Measurements from ENCODE around the gene G6PC3. TPM values are rescaled to one million over a fixed set of nuclear protein-coding genes. Genes with fewer than 3 reads are reported as not detected.

Gene G6PC3
- total and polyA plus RNA-seq, 4 donors, result 6.7 to 15.1 (median 8.3) TPM

DNA sequence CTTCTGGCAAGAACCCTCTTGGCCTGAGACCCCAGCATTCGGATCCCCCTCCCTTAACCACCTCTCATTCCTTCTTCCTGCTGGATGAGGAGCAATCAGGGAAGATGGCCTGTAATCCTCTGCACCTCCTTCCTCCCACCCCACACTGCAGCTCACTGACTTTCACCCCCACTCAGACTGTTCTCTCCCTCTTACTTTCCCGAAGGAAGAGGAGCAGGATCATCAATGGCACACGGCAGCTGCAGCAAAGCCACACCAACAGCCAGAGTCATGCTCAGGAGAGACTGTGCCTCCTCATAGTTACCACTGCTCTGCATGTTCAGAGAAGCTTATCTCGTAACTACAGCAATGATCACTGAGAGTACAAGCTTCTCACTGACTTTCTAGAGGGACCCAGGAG is 45.7 kb upstream of the G6PC3 start:
- H3K4me1 ChIP-seq (ENCODE audit: control insufficient read depth in 4 of 4, insufficient read depth in 4 of 4, low read length in 3 of 4), result peaks cover 2 to 15% (median 9%) of the 10 kb centered on the region in 4 donors
- no peak overlapping the region for H3K27ac ChIP-seq (ENCODE audit: low read depth in 1 of 2, low read length in 2 of 2)
- no peaks in the 10 kb centered on the region for H3K9me3 ChIP-seq (ENCODE audit: control insufficient read depth in 4 of 4, low read length in 3 of 4)
- no peak overlapping the region for H3K4me3 ChIP-seq (ENCODE audit: low read depth in 1 of 3, low read length in 3 of 3)
- DNase-seq (ENCODE audit: low spot score), result no peak
- H3K36me3 ChIP-seq (ENCODE audit: control insufficient read depth in 4 of 4, insufficient read depth in 3 of 4, low read depth in 1 of 4, low read length in 3 of 4), result peaks cover 0 to 6% (median 1%) of the 10 kb centered on the region in 4 donors
- no peaks in the 10 kb centered on the region for H3K27me3 ChIP-seq (ENCODE audit: control insufficient read depth in 4 of 4, insufficient read depth in 4 of 4, low read length in 3 of 4)
- no peak overlapping the region for H3K9ac ChIP-seq (ENCODE audit: low read depth in 1 of 2, low read length in 2 of 2)
- TF ChIP-seq YY1 (IDR thresholded peaks at IDR 0.05) (no peak), HNF4G (IDR thresholded peaks at IDR 0.05) (no peak), FOXA2 (IDR thresholded peaks at IDR 0.05) (no peak), SP1 (IDR thresholded peaks at IDR 0.05) (no peak), GABPA (IDR thresholded peaks at IDR 0.05 in 1 of 2, conservative IDR thresholded peaks at IDR 0.05 in 1 of 2) (no peak), HNF4A (conservative IDR thresholded peaks at IDR 0.05) (no peak), FOXA1 (IDR thresholded peaks at IDR 0.05) (no peak), TAF1 (conservative IDR thresholded peaks at IDR 0.05) (no peak), JUND (IDR thresholded peaks at IDR 0.05) (no peak)
- TF ChIP-seq, protein P1, sequence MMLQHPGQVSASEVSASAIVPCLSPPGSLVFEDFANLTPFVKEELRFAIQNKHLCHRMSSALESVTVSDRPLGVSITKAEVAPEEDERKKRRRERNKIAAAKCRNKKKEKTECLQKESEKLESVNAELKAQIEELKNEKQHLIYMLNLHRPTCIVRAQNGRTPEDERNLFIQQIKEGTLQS (IDR thresholded peaks at IDR 0.05), result no peak
- TF ChIP-seq, protein P2, sequence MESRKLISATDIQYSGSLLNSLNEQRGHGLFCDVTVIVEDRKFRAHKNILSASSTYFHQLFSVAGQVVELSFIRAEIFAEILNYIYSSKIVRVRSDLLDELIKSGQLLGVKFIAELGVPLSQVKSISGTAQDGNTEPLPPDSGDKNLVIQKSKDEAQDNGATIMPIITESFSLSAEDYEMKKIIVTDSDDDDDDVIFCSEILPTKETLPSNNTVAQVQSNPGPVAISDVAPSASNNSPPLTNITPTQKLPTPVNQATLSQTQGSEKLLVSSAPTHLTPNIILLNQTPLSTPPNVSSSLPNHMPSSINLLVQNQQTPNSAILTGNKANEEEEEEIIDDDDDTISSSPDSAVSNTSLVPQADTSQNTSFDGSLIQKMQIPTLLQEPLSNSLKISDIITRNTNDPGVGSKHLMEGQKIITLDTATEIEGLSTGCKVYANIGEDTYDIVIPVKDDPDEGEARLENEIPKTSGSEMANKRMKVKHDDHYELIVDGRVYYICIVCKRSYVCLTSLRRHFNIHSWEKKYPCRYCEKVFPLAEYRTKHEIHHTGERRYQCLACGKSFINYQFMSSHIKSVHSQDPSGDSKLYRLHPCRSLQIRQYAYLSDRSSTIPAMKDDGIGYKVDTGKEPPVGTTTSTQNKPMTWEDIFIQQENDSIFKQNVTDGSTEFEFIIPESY (IDR thresholded peaks at IDR 0.05), result no peak
- TF ChIP-seq, protein P3, sequence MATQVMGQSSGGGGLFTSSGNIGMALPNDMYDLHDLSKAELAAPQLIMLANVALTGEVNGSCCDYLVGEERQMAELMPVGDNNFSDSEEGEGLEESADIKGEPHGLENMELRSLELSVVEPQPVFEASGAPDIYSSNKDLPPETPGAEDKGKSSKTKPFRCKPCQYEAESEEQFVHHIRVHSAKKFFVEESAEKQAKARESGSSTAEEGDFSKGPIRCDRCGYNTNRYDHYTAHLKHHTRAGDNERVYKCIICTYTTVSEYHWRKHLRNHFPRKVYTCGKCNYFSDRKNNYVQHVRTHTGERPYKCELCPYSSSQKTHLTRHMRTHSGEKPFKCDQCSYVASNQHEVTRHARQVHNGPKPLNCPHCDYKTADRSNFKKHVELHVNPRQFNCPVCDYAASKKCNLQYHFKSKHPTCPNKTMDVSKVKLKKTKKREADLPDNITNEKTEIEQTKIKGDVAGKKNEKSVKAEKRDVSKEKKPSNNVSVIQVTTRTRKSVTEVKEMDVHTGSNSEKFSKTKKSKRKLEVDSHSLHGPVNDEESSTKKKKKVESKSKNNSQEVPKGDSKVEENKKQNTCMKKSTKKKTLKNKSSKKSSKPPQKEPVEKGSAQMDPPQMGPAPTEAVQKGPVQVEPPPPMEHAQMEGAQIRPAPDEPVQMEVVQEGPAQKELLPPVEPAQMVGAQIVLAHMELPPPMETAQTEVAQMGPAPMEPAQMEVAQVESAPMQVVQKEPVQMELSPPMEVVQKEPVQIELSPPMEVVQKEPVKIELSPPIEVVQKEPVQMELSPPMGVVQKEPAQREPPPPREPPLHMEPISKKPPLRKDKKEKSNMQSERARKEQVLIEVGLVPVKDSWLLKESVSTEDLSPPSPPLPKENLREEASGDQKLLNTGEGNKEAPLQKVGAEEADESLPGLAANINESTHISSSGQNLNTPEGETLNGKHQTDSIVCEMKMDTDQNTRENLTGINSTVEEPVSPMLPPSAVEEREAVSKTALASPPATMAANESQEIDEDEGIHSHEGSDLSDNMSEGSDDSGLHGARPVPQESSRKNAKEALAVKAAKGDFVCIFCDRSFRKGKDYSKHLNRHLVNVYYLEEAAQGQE (IDR thresholded peaks at IDR 0.05), result no peak
- TF ChIP-seq, protein P4, sequence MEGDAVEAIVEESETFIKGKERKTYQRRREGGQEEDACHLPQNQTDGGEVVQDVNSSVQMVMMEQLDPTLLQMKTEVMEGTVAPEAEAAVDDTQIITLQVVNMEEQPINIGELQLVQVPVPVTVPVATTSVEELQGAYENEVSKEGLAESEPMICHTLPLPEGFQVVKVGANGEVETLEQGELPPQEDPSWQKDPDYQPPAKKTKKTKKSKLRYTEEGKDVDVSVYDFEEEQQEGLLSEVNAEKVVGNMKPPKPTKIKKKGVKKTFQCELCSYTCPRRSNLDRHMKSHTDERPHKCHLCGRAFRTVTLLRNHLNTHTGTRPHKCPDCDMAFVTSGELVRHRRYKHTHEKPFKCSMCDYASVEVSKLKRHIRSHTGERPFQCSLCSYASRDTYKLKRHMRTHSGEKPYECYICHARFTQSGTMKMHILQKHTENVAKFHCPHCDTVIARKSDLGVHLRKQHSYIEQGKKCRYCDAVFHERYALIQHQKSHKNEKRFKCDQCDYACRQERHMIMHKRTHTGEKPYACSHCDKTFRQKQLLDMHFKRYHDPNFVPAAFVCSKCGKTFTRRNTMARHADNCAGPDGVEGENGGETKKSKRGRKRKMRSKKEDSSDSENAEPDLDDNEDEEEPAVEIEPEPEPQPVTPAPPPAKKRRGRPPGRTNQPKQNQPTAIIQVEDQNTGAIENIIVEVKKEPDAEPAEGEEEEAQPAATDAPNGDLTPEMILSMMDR (IDR thresholded peaks at IDR 0.05; ENCODE audit: low read depth, low read length, missing input control), result no peak
- TF ChIP-seq, protein P5, sequence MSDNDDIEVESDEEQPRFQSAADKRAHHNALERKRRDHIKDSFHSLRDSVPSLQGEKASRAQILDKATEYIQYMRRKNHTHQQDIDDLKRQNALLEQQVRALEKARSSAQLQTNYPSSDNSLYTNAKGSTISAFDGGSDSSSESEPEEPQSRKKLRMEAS (IDR thresholded peaks at IDR 0.05), result no peak
- WGBS, result 94% methylated on average over 4 of the region's 4 CpGs

DNA sequence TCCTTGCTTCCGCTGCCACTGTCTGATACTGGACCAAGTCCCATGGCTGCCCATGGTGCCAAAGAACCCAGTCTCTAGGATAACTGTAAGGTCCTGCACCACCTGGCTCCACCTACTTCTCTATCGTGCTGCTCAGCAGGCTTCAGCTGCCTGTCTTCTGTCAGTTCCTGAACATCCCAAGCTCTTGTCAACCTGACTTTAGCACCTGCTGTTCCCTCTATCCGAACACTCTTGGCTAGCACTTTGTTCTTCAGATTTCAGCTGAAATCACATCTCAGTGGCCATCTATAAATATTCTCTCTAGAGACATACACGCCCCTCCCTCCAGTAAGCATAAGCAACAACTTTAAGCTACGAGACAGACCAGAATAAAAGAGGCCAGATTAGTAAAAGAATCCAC is 40.8 kb upstream of the G6PC3 start:
- WGBS, result 94% methylated on average over 5 of the region's 5 CpGs
- Histone ChIP-seq H3K4me1 (ENCODE audit: control insufficient read depth in 4 of 4, insufficient read depth in 4 of 4, low read length in 3 of 4) (peaks cover 0 to 2% (median 0%) of the 10 kb centered on the region in 4 donors), H3K36me3 (ENCODE audit: control insufficient read depth in 4 of 4, insufficient read depth in 3 of 4, low read depth in 1 of 4, low read length in 3 of 4) (peaks cover 0 to 27% (median 14%) of the 10 kb centered on the region in 4 donors)
- TF ChIP-seq HNF4G (IDR thresholded peaks at IDR 0.05) (no peak), JUND (IDR thresholded peaks at IDR 0.05) (no peak), GABPA (IDR thresholded peaks at IDR 0.05 in 1 of 2, conservative IDR thresholded peaks at IDR 0.05 in 1 of 2) (no peak), RXRA (IDR thresholded peaks at IDR 0.05) (no peak), EGR1 (IDR thresholded peaks at IDR 0.05; ENCODE audit: low read depth in 2 of 2) (no peak), SP1 (IDR thresholded peaks at IDR 0.05) (no peak), HNF4A (conservative IDR thresholded peaks at IDR 0.05) (no peak)
- TF ChIP-seq, protein P1 (IDR thresholded peaks at IDR 0.05), result no peak
- TF ChIP-seq, protein P2 (IDR thresholded peaks at IDR 0.05), result no peak
- TF ChIP-seq, protein P3 (IDR thresholded peaks at IDR 0.05), result no peak
- TF ChIP-seq, protein P5 (IDR thresholded peaks at IDR 0.05), result no peak

More for the DNA sequence above, 40.8 kb upstream of the G6PC3 start:
- no peak for DNase-seq (ENCODE audit: low spot score)
- Histone ChIP-seq H3K9ac (ENCODE audit: low read depth in 1 of 2, low read length in 2 of 2) (no peak overlapping the region), H3K27ac (ENCODE audit: low read depth in 1 of 2, low read length in 2 of 2) (no peak overlapping the region), H3K4me3 (ENCODE audit: low read depth in 1 of 3, low read length in 3 of 3) (no peak overlapping the region), H3K9me3 (ENCODE audit: control insufficient read depth in 4 of 4, low read length in 3 of 4) (no peaks in the 10 kb centered on the region), H3K27me3 (ENCODE audit: control insufficient read depth in 4 of 4, insufficient read depth in 4 of 4, low read length in 3 of 4) (no peaks in the 10 kb centered on the region)

Data from liver (tissue), 9 donors.